ENCODE results near the gene INTS2. TPM values are rescaled to one million over a fixed set of nuclear protein-coding genes. Genes with fewer than 3 reads are reported as not detected.
"Not testable (repeated sequence)": the region's sequence is repeated elsewhere in the genome, so short reads cannot be mapped to it uniquely, and the experiment has no call there.

The INTS2 gene
- total RNA-seq, 4 donors from 2014 or later: 7.4 to 38.4 (median 15.9) TPM

GRCh38 chr17:61822326-61823285 is 105.2 kb downstream of the INTS2 start:
- TF ChIP-seq CTCF (IDR thresholded peaks at IDR 0.05) (no peak), POLR2A (IDR thresholded peaks at IDR 0.05) (no peak)
- H3K4me1 ChIP-seq: no peaks in the 10 kb centered on the region
- no peak overlapping the region for H3K27ac ChIP-seq
- DNase-seq: no peak
- H3K36me3 ChIP-seq: no peaks in the 10 kb centered on the region
- no peak overlapping the region for H3K4me3 ChIP-seq
- H3K9me3 ChIP-seq: no peaks in the 10 kb centered on the region
- H3K27me3 ChIP-seq: no peaks in the 10 kb centered on the region
- intact Hi-C loops (cut with DNase I; ENCODE audit: low total_unique reads): no loop called here

GRCh38 chr17:61821655-61822054 is 106.1 kb downstream of the INTS2 start:
- no peak overlapping the region for H3K27ac ChIP-seq
- H3K4me1 ChIP-seq: no peaks in the 10 kb centered on the region
- no peaks in the 10 kb centered on the region for H3K27me3 ChIP-seq
- H3K9me3 ChIP-seq: no peaks in the 10 kb centered on the region
- TF ChIP-seq POLR2A (IDR thresholded peaks at IDR 0.05): no peak
- TF ChIP-seq CTCF (IDR thresholded peaks at IDR 0.05): no peak
- no peaks in the 10 kb centered on the region for H3K36me3 ChIP-seq
- H3K4me3 ChIP-seq: no peak overlapping the region
- no peak for DNase-seq
- intact Hi-C loops (cut with DNase I; ENCODE audit: low total_unique reads): no loop called here

- H3K4me1 ChIP-seq; intact Hi-C loops (cut with DNase I; ENCODE audit: low total_unique reads); H3K27me3 ChIP-seq; H3K9me3 ChIP-seq; H3K36me3 ChIP-seq; DNase-seq; H3K4me3 ChIP-seq; H3K27ac ChIP-seq: not testable (repeated sequence)
These were observed 108.5 kb downstream of the INTS2 start for GRCh38 chr17:61819265-61819664.

GRCh38 chr17:61818225-61818624 is 109.6 kb downstream of the INTS2 start:
- Histone ChIP-seq H3K27ac (no peak overlapping the region), H3K4me1 (no peaks in the 10 kb centered on the region), H3K36me3 (no peaks in the 10 kb centered on the region), H3K9me3 (no peaks in the 10 kb centered on the region), H3K27me3 (no peaks in the 10 kb centered on the region), H3K4me3 (no peak overlapping the region)
- no peak for DNase-seq
- TF ChIP-seq CTCF (IDR thresholded peaks at IDR 0.05): no peak
- TF ChIP-seq POLR2A (IDR thresholded peaks at IDR 0.05): no peak
- intact Hi-C loops (cut with DNase I; ENCODE audit: low total_unique reads): no loop called here

GRCh38 chr17:61817452-61817851 is 110.3 kb downstream of the INTS2 start:
- intact Hi-C loops (cut with DNase I; ENCODE audit: low total_unique reads): no loop called here
- H3K4me3 ChIP-seq: no peak overlapping the region
- H3K36me3 ChIP-seq: no peaks in the 10 kb centered on the region
- TF ChIP-seq POLR2A (IDR thresholded peaks at IDR 0.05) (no peak), CTCF (IDR thresholded peaks at IDR 0.05) (no peak)
- H3K27ac ChIP-seq: no peak overlapping the region
- DNase-seq: no peak
- no peaks in the 10 kb centered on the region for H3K9me3 ChIP-seq
- no peaks in the 10 kb centered on the region for H3K27me3 ChIP-seq
- H3K4me1 ChIP-seq: no peaks in the 10 kb centered on the region
